Measurements from ENCODE around the gene POP5.
"Not testable (repeated sequence)": the region's sequence is repeated elsewhere in the genome, so short reads cannot be mapped to it uniquely, and the experiment has no call there.

The POP5 gene

GRCh38 chr12:120580787-120581723 is at the start of gene POP5:
TSS of gene POP5 (minus strand) at chr12:120581402. CDS start at chr12:120581362, 40 bp downstream.
- peak; percentile 89 to 90 for DNase-seq

GRCh38 chr12:120630104-120630892 is 49.1 kb upstream of the POP5 start:
- DNase-seq, result no peak

- DNase-seq, result no peak
Measured at GRCh38 chr12:120628919-120629318, 47.7 kb upstream of the POP5 start.

- DNase-seq, result peak in 1 of 2 donors; percentile 17
Measured at GRCh38 chr12:120625557-120626419, 44.6 kb upstream of the POP5 start.

- DNase-seq, result no peak
Measured at GRCh38 chr12:120620624-120621023, 39.4 kb upstream of the POP5 start.

- no peak for DNase-seq
Measured at GRCh38 chr12:120618954-120619615, 37.9 kb upstream of the POP5 start.

- not testable (repeated sequence) for DNase-seq
Measured at GRCh38 chr12:120617767-120618166, 36.6 kb upstream of the POP5 start.

GRCh38 chr12:120617193-120617592 is 36.0 kb upstream of the POP5 start:
- DNase-seq, result not testable (repeated sequence)

- no peak for DNase-seq
Measured at GRCh38 chr12:120614848-120615247, 33.6 kb upstream of the POP5 start.

- DNase-seq, result not testable (repeated sequence)
Measured at GRCh38 chr12:120611534-120611933, 30.3 kb upstream of the POP5 start.

- no peak for DNase-seq
Measured at GRCh38 chr12:120610560-120610959, 29.4 kb upstream of the POP5 start.

GRCh38 chr12:120602416-120602815 is 21.2 kb upstream of the POP5 start:
- not testable (repeated sequence) for DNase-seq

- no peak for DNase-seq
Measured at GRCh38 chr12:120599672-120600552, 18.7 kb upstream of the POP5 start.

GRCh38 chr12:120598674-120599463 is 17.7 kb upstream of the POP5 start:
- DNase-seq, result no peak

- no peak for DNase-seq
Measured at GRCh38 chr12:120597861-120598260, 16.7 kb upstream of the POP5 start.

GRCh38 chr12:120596901-120597300 is 15.7 kb upstream of the POP5 start:
- DNase-seq, result no peak

- DNase-seq, result no peak
Measured at GRCh38 chr12:120592121-120593049, 11.2 kb upstream of the POP5 start.

GRCh38 chr12:120590741-120591407 is 9.7 kb upstream of the POP5 start:
- no peak for DNase-seq

Measured in activated CD4-positive, alpha-beta T cell treated with anti-CD3 and anti-CD28 coated beads for 4 hours (primary cell).